Loucy (cell line): ENCODE results near the gene PDZD8.

Experiments used
- H2AFZ ChIP-seq: fragments of 200-600 bp; sonication (generic); 2 replicates; pipeline ENCODE4 v1.6.0; 2016; ENCODE audit warnings: antibody characterized with exemption, mild to moderate bottlenecking, low read length, moderate library complexity
- H3F3A ChIP-seq: fragments of 200-600 bp; 2 replicates; pipeline ENCODE4 v1.6.0; 2016; ENCODE audit warnings: antibody characterized with exemption, low read depth, mild to moderate bottlenecking
- H3K27me3 ChIP-seq: fragments of 200-600 bp; sonication (generic); 2 replicates; pipeline ENCODE4 v1.6.1; 2014; ENCODE audit warnings: low read length, mild to moderate bottlenecking; ENCODE audit not compliant: insufficient read depth, poor library complexity, severe bottlenecking
- H3K36me3 ChIP-seq: fragments of 200-600 bp; sonication (generic); 2 replicates; pipeline ENCODE4 v1.6.1; 2016; ENCODE audit warnings: low read length; ENCODE audit not compliant: insufficient read depth
- H3K4me1 ChIP-seq: fragments of 200-600 bp; sonication (generic); 2 replicates; pipeline ENCODE4 v1.5.1; 2014; ENCODE audit warnings: low read length, mild to moderate bottlenecking; ENCODE audit not compliant: insufficient read depth, poor library complexity, severe bottlenecking
- H3K4me2 ChIP-seq: fragments of 200-600 bp; sonication (generic); 2 replicates; pipeline ENCODE4 v1.6.0; 2014; ENCODE audit warnings: antibody characterized with exemption, low read length, low read depth, mild to moderate bottlenecking; ENCODE audit not compliant: poor library complexity, severe bottlenecking
- H3K4me3 ChIP-seq: fragments of 200-600 bp; sonication (generic); 2 replicates; pipeline ENCODE4 v1.5.1; 2014; ENCODE audit warnings: low read length, mild to moderate bottlenecking, mixed read lengths; ENCODE audit not compliant: poor library complexity, severe bottlenecking
- H3K79me2 ChIP-seq: fragments of 200-600 bp; sonication (generic); 2 replicates; pipeline ENCODE4 v1.6.1; 2014; ENCODE audit warnings: low read length; ENCODE audit not compliant: insufficient read depth
- H3K9ac ChIP-seq: fragments of 200-600 bp; sonication (generic); 2 replicates; pipeline ENCODE4 v1.6.0; 2014; ENCODE audit warnings: mild to moderate bottlenecking, low read depth, low read length, moderate library complexity; ENCODE audit not compliant: poor library complexity, severe bottlenecking
- H3K9me2 ChIP-seq: fragments of 200-600 bp; sonication (generic); replicated peaks from 2 replicates; pipeline ENCODE4 v1.6.1; 2016; ENCODE audit warnings: low read depth, low read length, mixed read lengths
- H3K9me3 ChIP-seq: fragments of 200-600 bp; sonication (generic); 2 replicates; pipeline ENCODE4 v1.6.1; 2014; ENCODE audit warnings: mild to moderate bottlenecking, antibody characterized with exemption, low read length, low read depth; ENCODE audit not compliant: insufficient read depth
- H4K20me1 ChIP-seq: fragments of 200-600 bp; sonication (generic); 2 replicates; pipeline ENCODE4 v1.6.0; 2014; ENCODE audit warnings: antibody characterized with exemption, low read length, mild to moderate bottlenecking; ENCODE audit not compliant: insufficient read depth, poor library complexity, severe bottlenecking
- EZH2phosphoT487 ChIP-seq: fragments of 200-600 bp; IDR thresholded peaks from 2 replicates; pipeline ENCODE4 v1.6.1; 2018; ENCODE audit warnings: antibody characterized with exemption, mild to moderate bottlenecking, moderate library complexity, borderline replicate concordance
- TF ChIP-seq, protein P1 (sequence below): fragments of 200-600 bp; sonication (generic); conservative IDR thresholded peaks from 2 replicates; pipeline ENCODE4 v1.5.1; 2014; ENCODE audit warnings: mild to moderate bottlenecking, antibody characterized with exemption, low read length

PDZD8 gene

DNA sequence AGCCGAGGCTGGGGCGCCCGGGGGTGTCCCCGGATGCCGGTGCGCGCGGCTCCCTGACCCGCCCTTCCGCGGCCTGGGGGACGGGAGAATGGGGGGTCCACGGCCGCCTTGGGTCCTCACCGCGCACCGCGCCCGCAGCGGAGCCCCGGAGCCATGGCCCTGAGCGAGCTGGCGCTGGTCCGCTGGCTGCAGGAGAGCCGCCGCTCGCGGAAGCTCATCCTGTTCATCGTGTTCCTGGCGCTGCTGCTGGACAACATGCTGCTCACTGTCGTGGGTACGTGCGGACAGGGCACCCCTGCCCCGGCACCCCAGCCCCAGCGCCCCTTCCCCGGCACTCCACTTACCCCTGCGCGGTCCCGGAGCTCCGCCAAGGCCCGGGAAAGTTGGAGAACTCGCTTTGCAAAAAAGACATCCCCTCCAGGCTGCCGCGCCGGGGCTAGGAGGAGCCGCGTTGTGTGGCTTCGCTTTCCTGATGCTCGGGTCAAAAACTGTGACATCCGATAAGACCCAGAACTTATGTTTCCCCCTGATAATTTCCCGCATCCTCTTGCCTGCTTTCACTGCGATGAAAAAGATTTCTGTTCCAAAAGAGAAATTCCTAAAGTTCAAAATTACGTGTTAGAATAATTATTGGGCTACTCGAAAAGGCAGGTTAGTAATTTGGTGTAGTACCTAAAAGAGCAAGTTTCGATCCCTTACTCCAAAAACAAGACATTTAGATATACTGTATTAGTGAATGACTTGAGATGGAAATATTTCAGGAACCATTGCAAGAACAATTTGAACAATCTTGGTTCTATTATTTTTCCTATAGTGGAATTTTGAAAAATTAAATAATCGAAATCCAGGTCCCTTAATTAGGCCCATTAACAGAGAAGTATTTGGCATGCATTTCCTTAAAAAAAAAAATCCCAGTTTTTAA lies 133.4 kb downstream of the PDZD8 start:
- Histone ChIP-seq H3K36me3 (no peaks in the 10 kb centered on the region), H3K79me2 (no peaks in the 10 kb centered on the region), H3K4me2 (no peak overlapping the region), H3K4me1 (peaks cover 13% of the 10 kb centered on the region), H3K9me3 (no peaks in the 10 kb centered on the region), H4K20me1 (no peaks in the 10 kb centered on the region), H3K4me3 (no peak overlapping the region), H3K27me3 (no peaks in the 10 kb centered on the region), H3F3A (no peaks in the 10 kb centered on the region), H2AFZ (no peak overlapping the region), H3K9ac (no peak overlapping the region), H3K9me2 (no peaks in the 10 kb centered on the region)
- TF ChIP-seq EZH2phosphoT487 = no peak
- TF ChIP-seq, protein P1, sequence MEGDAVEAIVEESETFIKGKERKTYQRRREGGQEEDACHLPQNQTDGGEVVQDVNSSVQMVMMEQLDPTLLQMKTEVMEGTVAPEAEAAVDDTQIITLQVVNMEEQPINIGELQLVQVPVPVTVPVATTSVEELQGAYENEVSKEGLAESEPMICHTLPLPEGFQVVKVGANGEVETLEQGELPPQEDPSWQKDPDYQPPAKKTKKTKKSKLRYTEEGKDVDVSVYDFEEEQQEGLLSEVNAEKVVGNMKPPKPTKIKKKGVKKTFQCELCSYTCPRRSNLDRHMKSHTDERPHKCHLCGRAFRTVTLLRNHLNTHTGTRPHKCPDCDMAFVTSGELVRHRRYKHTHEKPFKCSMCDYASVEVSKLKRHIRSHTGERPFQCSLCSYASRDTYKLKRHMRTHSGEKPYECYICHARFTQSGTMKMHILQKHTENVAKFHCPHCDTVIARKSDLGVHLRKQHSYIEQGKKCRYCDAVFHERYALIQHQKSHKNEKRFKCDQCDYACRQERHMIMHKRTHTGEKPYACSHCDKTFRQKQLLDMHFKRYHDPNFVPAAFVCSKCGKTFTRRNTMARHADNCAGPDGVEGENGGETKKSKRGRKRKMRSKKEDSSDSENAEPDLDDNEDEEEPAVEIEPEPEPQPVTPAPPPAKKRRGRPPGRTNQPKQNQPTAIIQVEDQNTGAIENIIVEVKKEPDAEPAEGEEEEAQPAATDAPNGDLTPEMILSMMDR = no peak

DNA sequence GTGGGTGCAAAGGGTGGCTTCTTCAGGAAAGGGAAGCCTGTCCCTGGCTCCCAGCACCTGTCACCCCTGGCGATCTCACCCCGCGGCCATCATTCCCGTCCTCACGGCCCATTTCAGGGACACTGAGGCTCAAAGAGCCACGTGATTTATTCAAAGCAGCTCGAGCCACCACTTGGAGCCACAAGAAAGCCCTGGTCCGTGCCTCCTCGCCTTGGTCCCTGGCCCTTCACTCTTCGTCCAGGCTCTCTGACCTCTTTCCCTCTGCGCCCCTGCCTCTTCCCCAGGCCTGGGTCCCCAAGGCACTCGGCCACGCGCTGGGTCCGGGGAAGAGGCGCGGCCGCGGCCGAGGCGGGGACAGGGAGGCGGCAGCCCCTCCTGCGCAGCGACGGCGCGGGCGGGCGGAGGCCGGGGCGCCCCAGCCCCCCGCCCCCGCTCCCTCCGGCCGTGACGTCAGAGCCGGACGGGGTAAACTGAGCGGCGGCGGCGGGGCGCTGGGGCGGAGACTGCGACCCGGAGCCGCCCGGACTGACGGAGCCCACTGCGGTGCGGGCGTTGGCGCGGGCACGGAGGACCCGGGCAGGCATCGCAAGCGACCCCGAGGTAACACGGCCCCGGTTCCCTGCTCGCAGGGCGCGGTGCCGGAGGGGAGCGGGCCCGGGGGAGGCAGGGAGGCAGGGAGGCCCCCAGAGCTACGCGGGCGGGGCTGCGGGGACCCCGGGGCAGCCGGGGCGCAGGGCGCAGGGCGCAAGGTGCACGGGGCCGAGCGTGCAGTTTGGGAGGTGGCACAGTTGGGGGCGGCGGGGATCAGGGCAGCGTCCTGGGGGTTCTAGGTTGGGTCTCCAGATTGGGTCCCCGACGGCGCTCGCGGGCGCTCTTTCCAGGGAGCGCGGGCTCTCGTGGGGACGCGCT lies 134.4 kb downstream of the PDZD8 start, which contains the start of gene SLC18A2:
Gene SLC18A2 (plus strand): TSS at position 494 of the 909 bp plus-strand sequence. CDS start 580 bp downstream, outside the sequence.
- Histone ChIP-seq H3K9ac (no peak within 1 kb of the TSS), H3K36me3 (no peaks in the 10 kb centered on the region), H3K4me1 (peaks cover 13% of the 10 kb centered on the region), H3K9me2 (no peaks in the 10 kb centered on the region), H3F3A (no peaks in the 10 kb centered on the region), H3K4me3 (no peak within 1 kb of the TSS), H3K79me2 (no peaks in the 10 kb centered on the region), H3K27me3 (no peaks in the 10 kb centered on the region), H4K20me1 (no peaks in the 10 kb centered on the region), H3K9me3 (no peaks in the 10 kb centered on the region), H3K4me2 (peak within 1 kb of the TSS; percentile 22), H2AFZ (no peak within 1 kb of the TSS)
- TF ChIP-seq, protein P1 = no peak
- no peak for TF ChIP-seq EZH2phosphoT487

GRCh38 chr10:117239721-117240620 lies 135.3 kb downstream of the PDZD8 start:
- Histone ChIP-seq H3K4me3 (no peak overlapping the region), H3K27me3 (no peaks in the 10 kb centered on the region), H3F3A (no peaks in the 10 kb centered on the region), H4K20me1 (no peaks in the 10 kb centered on the region), H3K4me2 (peak overlapping the region; percentile 22), H3K36me3 (no peaks in the 10 kb centered on the region), H3K79me2 (no peaks in the 10 kb centered on the region), H2AFZ (no peak overlapping the region), H3K9me2 (no peaks in the 10 kb centered on the region), H3K9ac (no peak overlapping the region), H3K4me1 (peaks cover 13% of the 10 kb centered on the region), H3K9me3 (no peaks in the 10 kb centered on the region)
- TF ChIP-seq, protein P1 = no peak
- no peak for TF ChIP-seq EZH2phosphoT487
